H1 (cell line): ENCODE data around the gene PHC2. TPM values are rescaled to one million over a fixed set of nuclear protein-coding genes. Genes with fewer than 3 reads are reported as not detected.

Source experiments
- ATF2 ChIP-seq: IDR thresholded peaks from 2 replicates; pipeline ENCODE4 v1.6.1; 2012; ENCODE audit warnings: low read length, inconsistent platforms
- JUND ChIP-seq: IDR thresholded peaks from 2 replicates; pipeline ENCODE4 v1.6.1; 2011; ENCODE audit warnings: mild to moderate bottlenecking, improper control_type of control experiment, low read length
- KDM1A ChIP-seq: fragments of 200-600, 300-600 bp; sonication (generic); IDR thresholded peaks from 2 replicates; pipeline ENCODE4 v1.7.1; 2016; ENCODE audit warnings: mild to moderate bottlenecking, low read length, borderline replicate concordance
- TAF7 ChIP-seq: optimal IDR thresholded peaks from 2 replicates; pipeline ENCODE3; 2011; ENCODE audit warnings: low read depth, mild to moderate bottlenecking, inconsistent platforms, low read length, moderate library complexity, borderline replicate concordance
- polyA plus RNA-seq, 7 experiments: library from polyadenylated mRNA; depleted of rRNA in 3 of 7; stranded (reverse) in 5 of 7; unstranded in 2 of 7; fragments of >200 nt in 5 of 7; fragments of 200-250 nt in 2 of 7; gene quantifications; 1 replicate in 5 of 7; 2 replicates in 1 of 7; 4 replicates in 1 of 7; pipeline versions ENCODE4 v1.2.1 to v1.2.3, GENCODE V29; 2011 to 2013; ENCODE audit warnings: missing spikeins in 2 of 7, mixed read lengths in 2 of 7
- total RNA-seq: library from RNA; stranded (reverse); fragmentation: NEBNext Ultra II Directional; extraction: Animal tissue kit (Norgen Biotek cat#: 25700); gene quantifications from 2 replicates; pipeline ENCODE4 v1.2.1, GENCODE V29; 2021

The PHC2 gene
- total and polyA plus RNA-seq, 2 of the 8 experiments (the other 6 are each of a cell fraction or from before 2014, with no cell fraction given), result 5.6 to 14.2 TPM

- TF ChIP-seq KDM1A (no peak), TAF7 (no peak), JUND (no peak), ATF2 (no peak)
These were observed 29.4 kb downstream of the PHC2 start (continued) for GRCh38 chr1:33401471-33401870.
